HUDEP-2 (cell line): ENCODE results near the gene MYBBP1A.
"Not testable (repeated sequence)": the region's sequence is repeated elsewhere in the genome, so short reads cannot be mapped to it uniquely, and the experiment has no call there.

Experiments
- DNase-seq, 76 experiments: peaks; one replicate each; lab custom pipeline; 2025; ENCODE audit not compliant: unreplicated experiment in 76 of 76; lab: John Stamatoyannopoulos, UW

Gene MYBBP1A

GRCh38 chr17:4554997-4555799 lies at the start of gene MYBBP1A:
MYBBP1A (minus strand) TSS chr17:4555384; CDS start chr17:4555324, 60 bp downstream.
- DNase-seq = peak in 75 of 76 experiments; percentile 25 to 96 (median 92)

GRCh38 chr17:4604736-4605135 lies 49.6 kb upstream of the MYBBP1A start:
- not testable (repeated sequence) for DNase-seq

- DNase-seq = peak in 1 of 76 experiments; percentile 9
Observed at GRCh38 chr17:4604111-4604644, 49.0 kb upstream of the MYBBP1A start.

GRCh38 chr17:4602041-4602440 lies 46.9 kb upstream of the MYBBP1A start:
- no peak for DNase-seq

- DNase-seq = no peak
Observed at GRCh38 chr17:4601326-4601725, 46.1 kb upstream of the MYBBP1A start.

- no peak for DNase-seq
Observed at GRCh38 chr17:4600563-4600962, 45.4 kb upstream of the MYBBP1A start.

GRCh38 chr17:4599505-4600281 lies 44.5 kb upstream of the MYBBP1A start:
- DNase-seq = no peak

GRCh38 chr17:4598776-4599504 lies 43.8 kb upstream of the MYBBP1A start:
- DNase-seq = no peak

GRCh38 chr17:4597975-4598374 lies 42.8 kb upstream of the MYBBP1A start:
- DNase-seq = no peak

- DNase-seq = no peak
Observed at GRCh38 chr17:4596636-4597380, 41.6 kb upstream of the MYBBP1A start.

- DNase-seq = not testable (repeated sequence)
Observed at GRCh38 chr17:4595685-4596342, 40.6 kb upstream of the MYBBP1A start.

GRCh38 chr17:4594931-4595684 lies 39.9 kb upstream of the MYBBP1A start:
- peak in 38 of 76 experiments; percentile 5 to 54 (median 32) for DNase-seq

- DNase-seq = no peak
Observed at GRCh38 chr17:4594406-4594805, 39.2 kb upstream of the MYBBP1A start.

- DNase-seq = no peak
Observed at GRCh38 chr17:4593021-4593421, 37.8 kb upstream of the MYBBP1A start.

- DNase-seq = no peak
Observed at GRCh38 chr17:4592240-4593005, 37.2 kb upstream of the MYBBP1A start.

- DNase-seq = peak in 1 of 76 experiments; percentile 5
Observed at GRCh38 chr17:4591529-4591928, 36.3 kb upstream of the MYBBP1A start.

GRCh38 chr17:4590981-4591453 lies 35.8 kb upstream of the MYBBP1A start:
- DNase-seq = no peak

- DNase-seq = not testable (repeated sequence)
Observed at GRCh38 chr17:4590042-4590441, 34.9 kb upstream of the MYBBP1A start.
